Bronchial epithelial cell (primary cell): ENCODE measurements around the gene CELA1. TPM values are rescaled to one million over a fixed set of nuclear protein-coding genes. Genes with fewer than 3 reads are reported as not detected.
"Not testable (repeated sequence)": the region's sequence is repeated elsewhere in the genome, so short reads cannot be mapped to it uniquely, and the experiment has no call there.

ENCODE experiments used
- DNase-seq: peaks from one replicate; pipeline ENCODE4 v3.0.0-alpha.2; 2010; ENCODE audit warnings: low read depth
- FAIRE-seq: peaks from 2 replicates; lab custom pipeline; 2011; peaks lifted over from hg19 to GRCh38; lab: Jason Lieb, UNC
- H3K27me3 ChIP-seq: 2 replicates; pipeline ENCODE4 v1.5.1; 2011; ENCODE audit warnings: low read length; ENCODE audit not compliant: control insufficient read depth, insufficient read depth
- H3K36me3 ChIP-seq: 2 replicates; pipeline ENCODE4 v1.5.1; 2011; ENCODE audit warnings: low read length; ENCODE audit not compliant: control insufficient read depth, insufficient read depth
- H3K4me3 ChIP-seq: 2 replicates; pipeline ENCODE4 v1.5.1; 2011; ENCODE audit warnings: mild to moderate bottlenecking, low read depth, low read length, control low read depth
- total RNA-seq: library from RNA; depleted of rRNA; stranded (reverse); fragments of >200 nt; gene quantifications from 2 replicates; pipeline ENCODE4 v1.2.1, GENCODE V29; 2014
- TF ChIP-seq, protein P1 (sequence below): IDR thresholded peaks from 2 replicates; pipeline ENCODE4 v1.5.1; 2011; ENCODE audit warnings: mild to moderate bottlenecking, moderate library complexity, low read length, control low read depth, inconsistent platforms; ENCODE audit not compliant: insufficient read depth, severe bottlenecking

Gene CELA1
- total RNA-seq, 1 donor from 2014 or later: not detected

DNA sequence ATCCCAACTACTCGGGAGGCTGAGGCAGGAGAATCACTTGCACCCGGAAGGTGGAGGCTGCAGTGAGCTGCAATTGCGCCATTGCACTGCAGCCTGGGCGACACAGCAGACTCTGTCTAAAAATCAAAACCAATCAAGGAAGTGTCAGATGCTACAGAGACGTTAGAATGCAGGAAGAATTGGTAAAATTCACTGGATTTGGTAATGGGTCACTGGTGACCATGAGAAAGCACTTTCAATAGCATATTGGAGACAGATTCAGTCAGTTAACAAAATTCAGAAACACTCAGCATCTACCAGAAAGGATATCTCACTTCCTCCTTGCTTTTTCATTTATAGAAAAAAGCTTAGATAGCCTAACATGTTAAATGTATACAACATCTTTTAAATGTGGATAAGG is 40.0 kb downstream of the CELA1 start:
- TF ChIP-seq, protein P1, sequence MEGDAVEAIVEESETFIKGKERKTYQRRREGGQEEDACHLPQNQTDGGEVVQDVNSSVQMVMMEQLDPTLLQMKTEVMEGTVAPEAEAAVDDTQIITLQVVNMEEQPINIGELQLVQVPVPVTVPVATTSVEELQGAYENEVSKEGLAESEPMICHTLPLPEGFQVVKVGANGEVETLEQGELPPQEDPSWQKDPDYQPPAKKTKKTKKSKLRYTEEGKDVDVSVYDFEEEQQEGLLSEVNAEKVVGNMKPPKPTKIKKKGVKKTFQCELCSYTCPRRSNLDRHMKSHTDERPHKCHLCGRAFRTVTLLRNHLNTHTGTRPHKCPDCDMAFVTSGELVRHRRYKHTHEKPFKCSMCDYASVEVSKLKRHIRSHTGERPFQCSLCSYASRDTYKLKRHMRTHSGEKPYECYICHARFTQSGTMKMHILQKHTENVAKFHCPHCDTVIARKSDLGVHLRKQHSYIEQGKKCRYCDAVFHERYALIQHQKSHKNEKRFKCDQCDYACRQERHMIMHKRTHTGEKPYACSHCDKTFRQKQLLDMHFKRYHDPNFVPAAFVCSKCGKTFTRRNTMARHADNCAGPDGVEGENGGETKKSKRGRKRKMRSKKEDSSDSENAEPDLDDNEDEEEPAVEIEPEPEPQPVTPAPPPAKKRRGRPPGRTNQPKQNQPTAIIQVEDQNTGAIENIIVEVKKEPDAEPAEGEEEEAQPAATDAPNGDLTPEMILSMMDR: no peak

DNA sequence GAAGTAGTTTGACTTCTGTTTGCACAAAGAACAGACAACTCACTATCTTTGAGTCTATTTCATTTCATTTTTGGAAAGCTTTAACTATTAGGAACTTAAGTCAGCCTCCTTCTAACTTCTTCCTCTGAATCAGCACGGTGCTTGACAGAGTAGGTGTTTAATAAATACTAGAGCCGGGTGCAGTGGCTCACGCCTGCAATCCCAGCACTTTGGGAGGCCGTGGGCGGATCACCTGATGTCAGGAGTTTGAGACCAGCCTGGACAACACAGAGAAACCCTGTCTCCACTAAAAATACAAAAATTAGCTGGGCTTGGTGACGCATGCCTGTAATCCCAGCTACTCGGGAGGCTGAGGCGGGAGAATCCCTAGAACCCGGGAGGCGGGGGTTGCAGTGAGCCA is 45.7 kb downstream of the CELA1 start:
- DNase-seq, H3K36me3 ChIP-seq, H3K27me3 ChIP-seq, H3K4me3 ChIP-seq, FAIRE-seq: not testable (repeated sequence)

More for the DNA sequence above, 40.0 kb downstream of the CELA1 start:
- DNase-seq (no peak), FAIRE-seq (no peak)
- Histone ChIP-seq H3K27me3 (no peaks in the 10 kb centered on the region), H3K36me3 (no peaks in the 10 kb centered on the region), H3K4me3 (no peak overlapping the region)

DNA sequence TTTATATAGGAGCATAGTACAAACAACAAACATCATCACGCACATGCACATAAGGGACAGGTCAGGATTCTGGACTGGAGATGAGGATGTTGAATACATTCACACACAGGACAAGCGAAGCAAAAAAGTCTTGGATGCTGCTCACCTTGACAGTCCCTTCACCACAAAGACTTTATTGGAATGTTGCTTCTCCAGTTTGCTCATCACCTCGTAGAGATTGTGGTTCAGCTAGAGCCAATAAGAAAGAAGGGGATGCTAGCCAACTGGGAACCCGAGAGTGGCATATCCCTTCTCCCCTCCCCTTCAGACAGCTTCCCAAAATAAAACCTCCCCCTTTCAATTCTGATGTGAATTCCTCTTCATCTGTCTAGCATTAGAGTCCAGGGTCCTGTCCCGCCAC is 50.8 kb downstream of the CELA1 start:
- Histone ChIP-seq H3K36me3 (no peaks in the 10 kb centered on the region), H3K27me3 (no peaks in the 10 kb centered on the region), H3K4me3 (no peak overlapping the region)
- no peak for DNase-seq
- no peak for FAIRE-seq
- TF ChIP-seq, protein P1: no peak

DNA sequence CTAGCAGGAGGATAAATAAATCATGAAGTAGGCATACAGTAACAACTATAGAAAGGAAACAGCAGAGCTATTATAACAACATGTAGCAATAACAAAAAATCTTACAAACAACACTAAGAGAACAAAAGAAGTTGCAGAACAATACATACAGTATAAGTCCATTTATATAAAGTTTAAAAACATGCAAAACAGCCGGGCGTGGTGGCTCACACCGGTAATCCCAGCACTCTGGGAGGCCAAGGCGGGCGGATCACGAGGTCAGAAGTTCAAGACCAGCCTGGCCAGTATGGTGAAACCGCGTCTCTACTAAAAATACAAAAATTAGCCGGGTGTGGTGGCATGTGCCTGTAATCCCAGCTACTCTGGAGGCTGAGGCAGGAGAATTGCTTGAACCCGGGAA is 52.4 kb downstream of the CELA1 start:
- DNase-seq, H3K36me3 ChIP-seq, H3K27me3 ChIP-seq, FAIRE-seq, H3K4me3 ChIP-seq: not testable (repeated sequence)

DNA sequence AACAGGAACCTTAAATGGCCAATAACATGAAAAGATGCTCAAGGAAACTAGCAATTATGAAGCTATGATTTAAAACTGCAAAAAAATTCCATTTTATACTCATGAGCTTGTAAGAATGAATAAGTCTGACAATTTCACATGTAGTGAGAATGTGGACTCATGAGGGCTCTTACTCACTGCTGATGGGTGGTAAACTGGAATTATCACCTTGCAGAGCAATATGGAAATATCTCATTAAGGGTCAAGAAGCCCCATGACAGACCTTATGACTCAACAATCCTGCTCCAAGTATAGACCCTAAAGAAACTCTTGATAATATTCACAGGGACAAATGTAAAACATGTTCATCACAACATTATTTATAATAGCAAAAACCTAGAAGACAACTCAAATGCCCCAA is 52.8 kb downstream of the CELA1 start:
- no peaks in the 10 kb centered on the region for H3K27me3 ChIP-seq
- TF ChIP-seq, protein P1: no peak
- no peak overlapping the region for H3K4me3 ChIP-seq
- DNase-seq (peak; percentile 40), FAIRE-seq (no peak)
- H3K36me3 ChIP-seq: no peaks in the 10 kb centered on the region

DNA sequence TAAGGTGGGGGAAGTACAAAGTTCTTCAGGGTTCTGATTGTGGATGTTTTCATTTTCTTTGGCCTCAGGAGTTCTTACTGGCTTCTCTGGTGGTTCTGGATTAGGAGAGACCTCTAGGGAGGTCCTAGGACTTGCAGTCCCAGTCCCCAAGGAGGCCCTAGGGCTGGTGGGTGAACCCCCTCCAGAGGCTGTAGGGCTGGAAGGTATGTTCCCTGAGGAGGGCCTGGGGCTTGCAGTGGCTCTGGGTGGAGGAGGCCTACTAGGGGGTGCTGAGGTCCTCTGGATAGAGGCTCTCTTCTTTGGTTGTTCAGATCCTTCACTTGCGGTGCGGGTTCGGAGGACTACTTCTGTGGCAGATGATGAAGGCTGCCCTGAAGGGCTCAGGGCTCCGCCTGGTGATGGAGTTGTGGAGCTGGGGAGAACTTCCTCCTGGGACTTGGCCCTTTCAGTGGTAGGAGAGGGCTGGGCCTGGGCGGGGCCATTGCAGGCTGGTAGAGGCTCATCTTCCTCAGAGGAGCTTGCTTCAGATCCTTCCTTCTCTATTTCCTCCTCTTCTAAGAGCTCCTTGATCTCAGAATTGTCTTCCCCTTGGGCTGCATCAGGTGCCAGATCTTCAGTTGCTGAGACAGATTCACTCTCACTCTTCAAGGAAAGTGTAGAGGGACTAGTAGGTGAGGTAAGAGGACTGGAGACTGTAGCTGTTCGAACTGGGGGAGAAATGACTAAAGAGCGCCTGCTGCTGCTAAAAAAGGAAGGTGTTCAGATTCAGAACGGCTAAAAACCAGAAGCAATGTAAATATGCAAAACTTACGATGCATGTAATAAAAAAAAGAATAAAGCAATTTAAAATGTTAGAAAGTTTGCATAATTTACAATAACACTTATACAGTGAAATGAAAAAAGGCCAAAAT is 54.6 kb downstream of the CELA1 start:
- DNase-seq, H3K27me3 ChIP-seq, H3K4me3 ChIP-seq, H3K36me3 ChIP-seq, FAIRE-seq: not testable (repeated sequence)

DNA sequence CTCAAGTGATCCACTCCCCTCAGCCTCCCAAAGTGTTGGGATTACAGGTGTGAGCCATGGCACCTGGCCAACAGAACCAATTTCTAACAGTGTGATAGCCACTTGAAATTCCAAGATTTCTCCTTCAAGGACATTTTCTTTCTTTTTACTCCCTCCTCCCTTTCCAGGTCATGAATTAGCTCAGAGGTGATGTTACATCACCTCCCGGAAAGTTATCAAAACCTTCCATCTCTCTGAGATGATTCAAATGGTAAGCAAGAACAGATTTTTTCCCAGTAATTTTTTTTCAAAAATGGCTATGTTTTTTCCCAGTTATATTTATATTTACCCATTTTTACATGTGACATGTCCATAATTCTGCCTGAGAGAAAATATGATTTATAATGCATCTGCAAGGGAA is 60.6 kb downstream of the CELA1 start:
- DNase-seq: no peak
- no peak for FAIRE-seq
- no peaks in the 10 kb centered on the region for H3K27me3 ChIP-seq
- TF ChIP-seq, protein P1: no peak
- no peaks in the 10 kb centered on the region for H3K36me3 ChIP-seq
- H3K4me3 ChIP-seq: no peak overlapping the region
